GM21390 (cell line): ENCODE data around the gene ERP44.
"Not testable (repeated sequence)": the region's sequence is repeated elsewhere in the genome, so short reads cannot be mapped to it uniquely, and the experiment has no call there.

Experiments used
- ATAC-seq: cut with Tn5 transposase; IDR thresholded peaks from one replicate; pipeline ENCODE4 v1.9.1; 2021; ENCODE audit not compliant: unreplicated experiment

Gene ERP44

GRCh38 chr9:100098887-100099721 is at the start of gene ERP44, which contains the start of gene INVS:
Gene ERP44, minus strand, starts transcription at chr9:100099000. Its CDS starts 160 bp downstream, at chr9:100098840.
Gene INVS, plus strand, starts transcription at chr9:100099243. Its CDS starts 5,279 bp downstream, at chr9:100104522.
- ATAC-seq = peak; percentile 99

GRCh38 chr9:100145976-100146375 is 47.2 kb upstream of the ERP44 start:
- not testable (repeated sequence) for ATAC-seq

GRCh38 chr9:100145167-100145934 is 46.6 kb upstream of the ERP44 start:
- ATAC-seq = not testable (repeated sequence)

- not testable (repeated sequence) for ATAC-seq
Measured at GRCh38 chr9:100141862-100142261, 43.1 kb upstream of the ERP44 start.

- ATAC-seq = not testable (repeated sequence)
Measured at GRCh38 chr9:100140303-100140702, 41.5 kb upstream of the ERP44 start.

GRCh38 chr9:100136799-100137198 is 38.0 kb upstream of the ERP44 start:
- not testable (repeated sequence) for ATAC-seq

- ATAC-seq = no peak
Measured at GRCh38 chr9:100134731-100135130, 35.9 kb upstream of the ERP44 start.

- no peak for ATAC-seq
Measured at GRCh38 chr9:100131875-100132430, 33.2 kb upstream of the ERP44 start.

- no peak for ATAC-seq
Measured at GRCh38 chr9:100131216-100131615, 32.4 kb upstream of the ERP44 start.

- ATAC-seq = no peak
Measured at GRCh38 chr9:100129772-100130171, 31.0 kb upstream of the ERP44 start.

GRCh38 chr9:100126423-100126822 is 27.6 kb upstream of the ERP44 start:
- no peak for ATAC-seq

GRCh38 chr9:100125910-100126309 is 27.1 kb upstream of the ERP44 start:
- no peak for ATAC-seq

- ATAC-seq = no peak
Measured at GRCh38 chr9:100125236-100125635, 26.4 kb upstream of the ERP44 start.

GRCh38 chr9:100120286-100120685 is 21.5 kb upstream of the ERP44 start:
- no peak for ATAC-seq

GRCh38 chr9:100117316-100117715 is 18.5 kb upstream of the ERP44 start:
- ATAC-seq = no peak

GRCh38 chr9:100112677-100113336 is 14.0 kb upstream of the ERP44 start:
- ATAC-seq = no peak

GRCh38 chr9:100111235-100111634 is 12.4 kb upstream of the ERP44 start:
- ATAC-seq = no peak

- ATAC-seq = no peak
Measured at GRCh38 chr9:100108559-100108958, 9.8 kb upstream of the ERP44 start.

GRCh38 chr9:100106616-100107015 is 7.8 kb upstream of the ERP44 start:
- no peak for ATAC-seq

GRCh38 chr9:100105861-100106260 is 7.1 kb upstream of the ERP44 start:
- ATAC-seq = no peak

- ATAC-seq = no peak
Measured at GRCh38 chr9:100104314-100104713, 5.5 kb upstream of the ERP44 start.
